Adrenal gland (tissue), 12 donors: Measurements from ENCODE around the gene POU2F3. TPM values are rescaled to one million over a fixed set of nuclear protein-coding genes. Genes with fewer than 3 reads are reported as not detected.

ENCODE experiments used
- DNase-seq, 7 donors: peaks; one replicate each; pipeline ENCODE4 v3.0.0-alpha.2; 2019 to 2020
- H3K27ac ChIP-seq, 5 donors: fragments of 200-600 bp; sonication (generic) in 4 of 5; 1 replicate in 3 of 5; 2 replicates in 2 of 5; pipeline versions ENCODE4 v1.5.1 to v1.8.0; 2016 to 2020; ENCODE audit warnings: mild to moderate bottlenecking in 1 of 5
- H3K27me3 ChIP-seq: fragments of 200-600 bp; 2 replicates; pipeline ENCODE4 v1.8.0; 2021
- H3K36me3 ChIP-seq, 2 donors: fragments of 200-600 bp; replicated peaks in 1 of 2; 1 replicate in 1 of 2; 2 replicates in 1 of 2; pipeline versions ENCODE4 v1.5.1 to v1.8.0; 2018 to 2022
- H3K4me1 ChIP-seq, 2 donors: fragments of 200-600 bp; replicated peaks in 1 of 2; 1 replicate in 1 of 2; 2 replicates in 1 of 2; pipeline versions ENCODE4 v1.5.1 to v1.8.0; 2018 to 2021
- H3K4me3 ChIP-seq, 4 donors: fragments of 200-600 bp; sonication (generic) in 3 of 4; one replicate each; pipeline ENCODE4 v1.5.1; 2016 to 2018
- H3K9me3 ChIP-seq, 3 donors: fragments of 200-600 bp; sonication (generic) in 1 of 3; replicated peaks in 1 of 3; 1 replicate in 2 of 3; 2 replicates in 1 of 3; pipeline versions ENCODE4 v1.5.1 to v1.8.0; 2016 to 2021
- POLR2A ChIP-seq, 2 donors: fragments of 450-650 bp; IDR thresholded peaks; one replicate each; pipeline ENCODE4 v1.6.1; 2017; ENCODE audit warnings: antibody characterized with exemption in 2 of 2, mild to moderate bottlenecking in 2 of 2, moderate library complexity in 1 of 2
- WGBS, 4 donors: extraction: QIAGEN DNeasy Blood & Tissue Kit in 2 of 4; methylation state at CpG; one replicate each; pipeline versions ENCODE4 v1.1.5 to v1.1.7; 2013 to 2017; 5-methylcytosine and 5-hydroxymethylcytosine counted together
- intact Hi-C, 2 donors: fragments of 100-400 bp; cut with DNase I; formaldehyde crosslinking; loops; one replicate each; pipeline versions ENCODE4 v1.14.1 to v1.15.0; 2022 to 2023
- polyA plus RNA-seq, 3 donors: library from polyadenylated mRNA; stranded (reverse); fragments of 200-250 nt in 2 of 3; fragments of 350-450 nt in 1 of 3; fragmentation: Illumina TruSeq in 1 of 3; extraction: RNeasy Lipid Tissue Mini Kit (QIAGEN cat#74804) in 1 of 3; gene quantifications; one replicate each; pipeline ENCODE4 v1.2.3, GENCODE V29; 2013 to 2014
- total RNA-seq, 9 donors: library from RNA; depleted of rRNA in 4 of 9; stranded (reverse); fragments of >200 nt in 4 of 9; fragments of 120-200 nt in 1 of 9; fragmentation: NEBNext Ultra II Directional in 1 of 9; extraction: Animal tissue kit (Norgen Biotek cat#: 25700) in 1 of 9; gene quantifications; one replicate each; pipeline versions ENCODE4 v1.1.0 to v1.2.4, GENCODE V29; 2013 to 2023
- TF ChIP-seq, protein P1 (sequence below), 6 experiments: fragments of 450-650 bp in 4 of 6; fragments of 200-600 bp in 2 of 6; sonication (generic) in 1 of 6; IDR thresholded peaks; 1 replicate in 5 of 6; 2 replicates in 1 of 6; pipeline versions ENCODE4 v1.5.1 to v1.8.0; 2016 to 2021; ENCODE audit warnings: antibody characterized with exemption in 6 of 6, mild to moderate bottlenecking in 2 of 6, moderate library complexity in 1 of 6
- donor health status: healthy with polysubstance abuse.
- donor health status: Bipolar disorder and iron deficiency.
- donor health status: DM: yes; HTN: yes; CAD: no.
- donor health status: DM: no; HTN: no; CAD: no.
- donor health status: DM: no; HTN: no; CAD: no.
- donor health status: DM: yes; HTN: yes; CAD: no.

Gene POU2F3
- total and polyA plus RNA-seq, 12 donors: 0.07 to 1.4 (median 0.17) TPM; not detected in 3

DNA sequence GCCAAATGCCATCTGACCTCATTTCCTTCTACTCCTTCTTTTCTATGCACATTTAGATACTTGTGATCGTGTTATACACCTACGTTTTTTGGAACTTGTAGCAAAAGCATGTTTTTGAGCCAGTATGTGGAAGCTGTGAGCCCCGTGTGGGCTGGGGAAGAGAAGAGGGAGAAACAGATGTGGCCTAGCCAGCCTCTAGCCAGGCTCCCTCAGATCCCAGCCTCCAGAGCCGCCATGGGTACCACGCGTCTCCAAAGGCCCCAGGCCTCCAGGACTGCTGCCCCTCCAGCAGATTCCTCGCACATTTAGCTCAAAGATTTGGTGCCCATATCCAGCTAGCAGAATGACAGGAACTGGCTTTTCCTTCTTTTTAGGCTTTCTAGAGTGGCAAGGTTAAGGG lies 68.1 kb downstream of the POU2F3 start:
- intact Hi-C loops: no loop called here
- Histone ChIP-seq H3K4me3 (no peak overlapping the region), H3K36me3 (no peaks in the 10 kb centered on the region), H3K27me3 (no peaks in the 10 kb centered on the region), H3K27ac (no peak overlapping the region), H3K9me3 (no peaks in the 10 kb centered on the region), H3K4me1 (no peaks in the 10 kb centered on the region)
- 85 to 92% (median 89%) methylated on average over 7 of the region's 7 CpGs for WGBS, 4 donors
- DNase-seq: no peak
- no peak for TF ChIP-seq POLR2A (IDR thresholded peaks at IDR 0.05)
- TF ChIP-seq, protein P1, sequence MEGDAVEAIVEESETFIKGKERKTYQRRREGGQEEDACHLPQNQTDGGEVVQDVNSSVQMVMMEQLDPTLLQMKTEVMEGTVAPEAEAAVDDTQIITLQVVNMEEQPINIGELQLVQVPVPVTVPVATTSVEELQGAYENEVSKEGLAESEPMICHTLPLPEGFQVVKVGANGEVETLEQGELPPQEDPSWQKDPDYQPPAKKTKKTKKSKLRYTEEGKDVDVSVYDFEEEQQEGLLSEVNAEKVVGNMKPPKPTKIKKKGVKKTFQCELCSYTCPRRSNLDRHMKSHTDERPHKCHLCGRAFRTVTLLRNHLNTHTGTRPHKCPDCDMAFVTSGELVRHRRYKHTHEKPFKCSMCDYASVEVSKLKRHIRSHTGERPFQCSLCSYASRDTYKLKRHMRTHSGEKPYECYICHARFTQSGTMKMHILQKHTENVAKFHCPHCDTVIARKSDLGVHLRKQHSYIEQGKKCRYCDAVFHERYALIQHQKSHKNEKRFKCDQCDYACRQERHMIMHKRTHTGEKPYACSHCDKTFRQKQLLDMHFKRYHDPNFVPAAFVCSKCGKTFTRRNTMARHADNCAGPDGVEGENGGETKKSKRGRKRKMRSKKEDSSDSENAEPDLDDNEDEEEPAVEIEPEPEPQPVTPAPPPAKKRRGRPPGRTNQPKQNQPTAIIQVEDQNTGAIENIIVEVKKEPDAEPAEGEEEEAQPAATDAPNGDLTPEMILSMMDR (IDR thresholded peaks at IDR 0.05): no peak

DNA sequence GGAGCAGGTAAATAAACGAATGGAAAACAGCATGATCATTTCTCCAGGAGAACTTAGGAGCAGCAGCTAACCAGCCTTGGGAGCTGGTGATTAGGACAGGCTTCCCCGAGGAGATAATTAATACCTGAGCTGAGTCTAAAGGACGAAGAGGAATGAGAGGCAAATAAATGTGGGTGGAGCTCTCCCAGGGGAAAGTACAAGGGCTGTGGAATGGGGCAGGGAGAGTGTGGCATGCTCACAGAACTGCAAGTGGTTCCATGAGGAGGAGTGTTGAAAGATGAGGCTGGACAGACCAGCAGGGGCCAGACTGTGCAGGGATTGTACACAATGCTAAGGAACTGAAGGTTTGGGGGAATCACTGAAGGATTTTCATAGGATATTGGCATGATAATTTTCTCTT lies 70.9 kb downstream of the POU2F3 start:
- H3K9me3 ChIP-seq: no peaks in the 10 kb centered on the region
- H3K27ac ChIP-seq: no peak overlapping the region
- no peak for DNase-seq
- H3K4me1 ChIP-seq: no peaks in the 10 kb centered on the region
- H3K4me3 ChIP-seq: no peak overlapping the region
- TF ChIP-seq POLR2A (IDR thresholded peaks at IDR 0.05): no peak
- TF ChIP-seq, protein P1 (IDR thresholded peaks at IDR 0.05): no peak
- intact Hi-C loops: no loop called here
- no peaks in the 10 kb centered on the region for H3K36me3 ChIP-seq
- no peaks in the 10 kb centered on the region for H3K27me3 ChIP-seq
- WGBS, 4 donors: 62 to 78% (median 70%) methylated on average over 3 of the region's 3 CpGs

DNA sequence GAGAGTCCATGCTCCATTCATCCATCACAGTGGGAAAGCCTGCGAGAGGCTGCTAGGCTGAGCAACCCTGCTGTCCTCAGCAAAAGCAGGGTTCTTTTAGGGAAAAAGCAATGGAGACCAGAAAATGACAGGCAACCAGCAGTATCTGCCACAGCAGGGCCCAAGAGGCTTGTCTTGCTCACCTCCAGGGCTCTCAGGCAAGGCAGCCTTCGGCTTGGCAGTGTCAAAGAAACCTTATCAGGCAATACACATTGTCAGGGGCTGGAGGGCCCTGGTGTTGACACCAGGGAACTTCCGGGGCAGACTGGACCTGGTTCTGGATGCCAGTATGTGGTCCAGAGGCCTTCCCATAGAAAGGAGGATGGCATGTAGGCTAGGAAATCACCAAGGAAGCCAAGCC lies 74.9 kb downstream of the POU2F3 start:
- H3K27ac ChIP-seq: no peak overlapping the region
- 81 to 91% (median 83%) methylated on average over 3 of the region's 3 CpGs for WGBS, 4 donors
- no peaks in the 10 kb centered on the region for H3K36me3 ChIP-seq
- peaks cover 0 to 12% of the 10 kb centered on the region in 2 donors for H3K4me1 ChIP-seq
- no peak for DNase-seq
- intact Hi-C loops: no loop called here
- H3K27me3 ChIP-seq: no peaks in the 10 kb centered on the region
- TF ChIP-seq, protein P1 (IDR thresholded peaks at IDR 0.05): no peak
- no peak for TF ChIP-seq POLR2A (IDR thresholded peaks at IDR 0.05)
- no peaks in the 10 kb centered on the region for H3K9me3 ChIP-seq
- no peak overlapping the region for H3K4me3 ChIP-seq

DNA sequence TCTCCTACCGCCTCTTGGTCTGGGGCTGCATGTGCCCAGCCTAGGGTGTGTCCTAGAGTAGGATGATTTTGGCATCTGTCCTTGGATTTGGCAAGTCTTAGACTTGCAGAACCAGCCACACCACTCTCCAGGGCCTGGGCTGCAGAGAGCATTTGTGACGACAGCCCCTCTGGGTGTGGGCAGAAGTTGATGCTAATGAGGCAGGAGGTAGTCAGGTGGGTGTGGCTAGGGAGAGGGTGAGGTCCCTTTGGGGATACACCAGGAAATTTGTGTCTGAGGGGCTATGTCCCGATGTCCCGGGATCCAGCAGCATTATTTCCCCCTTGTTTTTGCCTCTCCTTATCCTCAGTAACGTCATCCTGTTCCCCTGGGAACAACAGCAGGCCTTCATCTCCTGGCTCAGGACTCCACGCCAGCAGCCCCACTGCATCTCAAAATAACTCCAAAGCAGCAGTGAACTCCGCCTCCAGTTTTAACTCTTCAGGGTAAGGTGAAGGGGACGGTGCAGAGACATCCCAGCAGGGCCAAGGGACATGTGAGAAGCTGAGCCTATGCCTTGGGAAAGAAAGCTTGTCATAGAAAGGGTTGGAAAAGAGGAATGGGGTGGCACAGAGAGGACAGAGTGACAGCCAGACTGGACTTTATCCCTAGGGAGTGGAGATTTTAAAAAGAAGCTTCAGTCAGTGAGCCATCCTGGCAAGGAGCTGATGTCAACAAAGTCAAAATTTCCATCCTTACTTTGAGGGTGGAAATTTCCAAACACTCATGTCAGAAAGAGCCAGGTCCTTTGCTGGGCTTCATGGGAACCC lies 77.1 kb downstream of the POU2F3 start:
- H3K27ac ChIP-seq: peak overlapping the region in 2 of 5 donors; percentile 59 to 73
- no peak for TF ChIP-seq POLR2A (IDR thresholded peaks at IDR 0.05)
- TF ChIP-seq, protein P1 (IDR thresholded peaks at IDR 0.05): no peak
- peaks cover 0 to 12% of the 10 kb centered on the region in 2 donors for H3K4me1 ChIP-seq
- peak in 5 of 7 donors; percentile 39 to 76 (median 52) for DNase-seq
- 25 to 38% (median 31%) methylated on average over 8 of the region's 8 CpGs for WGBS, 4 donors
- intact Hi-C loops: no loop called here
- no peaks in the 10 kb centered on the region for H3K27me3 ChIP-seq
- H3K9me3 ChIP-seq: no peaks in the 10 kb centered on the region
- no peak overlapping the region for H3K4me3 ChIP-seq
- H3K36me3 ChIP-seq: no peaks in the 10 kb centered on the region
